ENCODE data around the gene PELO. TPM values are rescaled to one million over a fixed set of nuclear protein-coding genes. Genes with fewer than 3 reads are reported as not detected.

PELO gene
- total and polyA plus RNA-seq, 2 donors (not counting 1 experiment from before 2014, with no cell fraction given), result 2.2 to 5.8 TPM

DNA sequence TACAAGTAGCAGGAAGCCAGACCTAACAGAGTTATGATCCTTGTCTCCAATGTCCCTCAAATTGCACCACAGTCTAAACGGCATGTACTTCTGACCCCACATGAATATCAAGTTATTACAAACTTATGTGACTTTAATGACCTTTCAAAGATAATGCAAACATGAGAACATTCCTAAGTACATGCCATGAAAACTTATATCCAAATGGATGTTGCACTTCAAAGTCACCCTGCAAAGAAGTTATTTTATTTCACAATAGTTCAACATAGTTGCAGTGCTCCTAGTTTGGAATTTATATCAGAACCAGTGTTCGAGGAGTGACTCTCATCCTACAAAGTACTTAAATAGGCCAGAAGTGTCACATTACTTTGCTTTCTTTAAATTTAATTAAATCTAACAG lies 41.2 kb upstream of the PELO start:
- Mint-ChIP-seq H3K4me1 (no peaks in the 10 kb centered on the region), H3K27ac (no peak overlapping the region), H3K27me3 (peaks cover 2% of the 10 kb centered on the region), H3K9me3 (ENCODE audit: insufficient read depth) (no peaks in the 10 kb centered on the region), H3K4me3 (no peak overlapping the region)
- H3K9me3 ChIP-seq (ENCODE audit: control extremely low read depth in 1 of 3, control insufficient read depth in 2 of 3, insufficient read depth in 1 of 3, low read length in 2 of 3), result no peaks in the 10 kb centered on the region
- H3K4me3 ChIP-seq (ENCODE audit: control extremely low read depth in 1 of 5, extremely low read depth in 1 of 5, insufficient read depth in 1 of 5, low read depth in 2 of 5, low read length in 4 of 5), result no peak overlapping the region
- no peak for TF ChIP-seq EZH2 (IDR thresholded peaks at IDR 0.05; ENCODE audit: borderline replicate concordance, insufficient read depth, low read depth, low read length, poor library complexity, severe bottlenecking)
- TF ChIP-seq, protein P1, sequence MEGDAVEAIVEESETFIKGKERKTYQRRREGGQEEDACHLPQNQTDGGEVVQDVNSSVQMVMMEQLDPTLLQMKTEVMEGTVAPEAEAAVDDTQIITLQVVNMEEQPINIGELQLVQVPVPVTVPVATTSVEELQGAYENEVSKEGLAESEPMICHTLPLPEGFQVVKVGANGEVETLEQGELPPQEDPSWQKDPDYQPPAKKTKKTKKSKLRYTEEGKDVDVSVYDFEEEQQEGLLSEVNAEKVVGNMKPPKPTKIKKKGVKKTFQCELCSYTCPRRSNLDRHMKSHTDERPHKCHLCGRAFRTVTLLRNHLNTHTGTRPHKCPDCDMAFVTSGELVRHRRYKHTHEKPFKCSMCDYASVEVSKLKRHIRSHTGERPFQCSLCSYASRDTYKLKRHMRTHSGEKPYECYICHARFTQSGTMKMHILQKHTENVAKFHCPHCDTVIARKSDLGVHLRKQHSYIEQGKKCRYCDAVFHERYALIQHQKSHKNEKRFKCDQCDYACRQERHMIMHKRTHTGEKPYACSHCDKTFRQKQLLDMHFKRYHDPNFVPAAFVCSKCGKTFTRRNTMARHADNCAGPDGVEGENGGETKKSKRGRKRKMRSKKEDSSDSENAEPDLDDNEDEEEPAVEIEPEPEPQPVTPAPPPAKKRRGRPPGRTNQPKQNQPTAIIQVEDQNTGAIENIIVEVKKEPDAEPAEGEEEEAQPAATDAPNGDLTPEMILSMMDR (IDR thresholded peaks at IDR 0.05), result no peak
- DNase-seq (no peak), ATAC-seq (ENCODE audit: low read depth) (no peak)
- no peak overlapping the region for H3K4me2 ChIP-seq (replicated peaks; ENCODE audit: low read depth, low read length, poor library complexity, severe bottlenecking)
- H3K9ac ChIP-seq (ENCODE audit: low read length), result no peak overlapping the region
- intact Hi-C loops (cut with micrococcal nuclease), result no loop called here
- WGBS (ENCODE audit: insufficient coverage), result no CpG with 5 or more reads among the region's 2 CpGs
- no peak overlapping the region for H2AFZ ChIP-seq (ENCODE audit: insufficient read depth, low read depth, low read length, poor library complexity, severe bottlenecking)
- no peaks in the 10 kb centered on the region for H3K27me3 ChIP-seq (replicated peaks in 1 of 4; ENCODE audit: control extremely low read depth in 1 of 4, control insufficient read depth in 3 of 4, insufficient read depth in 4 of 4, low read length in 3 of 4)
- no peaks in the 10 kb centered on the region for H3K79me2 ChIP-seq (ENCODE audit: control insufficient read depth, insufficient read depth, low read length)
- no peaks in the 10 kb centered on the region for H4K20me1 ChIP-seq (ENCODE audit: control insufficient read depth, insufficient read depth, low read length, poor library complexity, severe bottlenecking)
- CTCF ChIA-PET, result no interaction called here
- POLR2A ChIA-PET, result no interaction called here
- H3K36me3 ChIP-seq (replicated peaks in 1 of 2; ENCODE audit: control extremely low read depth in 1 of 2, control insufficient read depth in 1 of 2, extremely low read depth in 1 of 2, insufficient read depth in 2 of 2, low read length in 1 of 2), result no peaks in the 10 kb centered on the region
- no peak overlapping the region for H3K27ac ChIP-seq (ENCODE audit: low read length in 2 of 2)
- no peaks in the 10 kb centered on the region for H3K4me1 ChIP-seq (ENCODE audit: control insufficient read depth in 2 of 2, insufficient read depth in 2 of 2, low read length in 2 of 2)

DNA sequence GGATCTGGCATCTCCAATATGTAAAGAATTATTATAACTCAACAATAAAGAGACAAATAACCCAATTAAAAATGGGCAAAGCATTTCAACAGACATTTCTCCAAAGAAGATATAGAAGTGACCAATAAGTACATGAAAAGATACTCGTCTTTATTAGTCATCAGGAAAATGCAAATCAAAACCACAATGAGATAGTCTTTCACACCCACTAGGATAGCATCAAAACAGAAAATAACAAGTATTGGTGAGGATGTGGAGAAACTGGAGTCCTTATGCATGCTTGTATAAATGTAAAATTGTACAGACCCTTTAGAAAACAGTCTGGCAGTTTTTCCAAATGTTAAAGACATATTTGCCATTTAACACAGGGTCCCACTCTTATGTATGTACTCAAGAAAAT lies 39.1 kb upstream of the PELO start:
- Histone ChIP-seq H3K4me1 (ENCODE audit: control insufficient read depth in 2 of 2, insufficient read depth in 2 of 2, low read length in 2 of 2) (no peaks in the 10 kb centered on the region), H2AFZ (ENCODE audit: insufficient read depth, low read depth, low read length, poor library complexity, severe bottlenecking) (no peak overlapping the region), H3K4me2 (replicated peaks; ENCODE audit: low read depth, low read length, poor library complexity, severe bottlenecking) (no peak overlapping the region), H3K27me3 (replicated peaks in 1 of 4; ENCODE audit: control extremely low read depth in 1 of 4, control insufficient read depth in 3 of 4, insufficient read depth in 4 of 4, low read length in 3 of 4) (no peaks in the 10 kb centered on the region), H3K36me3 (replicated peaks in 1 of 2; ENCODE audit: control extremely low read depth in 1 of 2, control insufficient read depth in 1 of 2, extremely low read depth in 1 of 2, insufficient read depth in 2 of 2, low read length in 1 of 2) (no peaks in the 10 kb centered on the region), H3K4me3 (ENCODE audit: control extremely low read depth in 1 of 5, extremely low read depth in 1 of 5, insufficient read depth in 1 of 5, low read depth in 2 of 5, low read length in 4 of 5) (no peak overlapping the region), H3K27ac (ENCODE audit: low read length in 2 of 2) (no peak overlapping the region), H4K20me1 (ENCODE audit: control insufficient read depth, insufficient read depth, low read length, poor library complexity, severe bottlenecking) (no peaks in the 10 kb centered on the region), H3K79me2 (ENCODE audit: control insufficient read depth, insufficient read depth, low read length) (no peaks in the 10 kb centered on the region), H3K9me3 (ENCODE audit: control extremely low read depth in 1 of 3, control insufficient read depth in 2 of 3, insufficient read depth in 1 of 3, low read length in 2 of 3) (no peaks in the 10 kb centered on the region), H3K9ac (ENCODE audit: low read length) (no peak overlapping the region)
- Mint-ChIP-seq H3K4me3 (no peak overlapping the region), H3K27ac (no peak overlapping the region), H3K4me1 (no peaks in the 10 kb centered on the region), H3K9me3 (ENCODE audit: insufficient read depth) (no peaks in the 10 kb centered on the region), H3K27me3 (peaks cover 5% of the 10 kb centered on the region)
- ATAC-seq (ENCODE audit: low read depth), result no peak
- ChIA-PET CTCF (no interaction called here), POLR2A (no interaction called here)
- intact Hi-C loops (cut with micrococcal nuclease), result no loop called here
- TF ChIP-seq, protein P1 (IDR thresholded peaks at IDR 0.05), result no peak
- no peak for DNase-seq
- WGBS (ENCODE audit: insufficient coverage), result no CpG with 5 or more reads among the region's 1 CpG
